SK-N-SH (cell line): ENCODE data around the gene F7. TPM values are rescaled to one million over a fixed set of nuclear protein-coding genes. Genes with fewer than 3 reads are reported as not detected.

ENCODE experiments used
- CTCF ChIA-PET: fragments of 300-600, 350-600 bp; formaldehyde crosslinking; extraction: SDS; loops from one replicate; lab custom pipeline; 2021; lab: Yijun Ruan, JAX
- POLR2A ChIA-PET: fragments of 350-600 bp; sonication (Branson Sonifier 250); formaldehyde crosslinking; extraction: SDS; loops from one replicate; lab custom pipeline; 2020; ENCODE audit warnings: antibody characterized with exemption, inconsistent platforms; lab: Yijun Ruan, JAX
- DNase-seq: peaks from one replicate; pipeline ENCODE4 v3.0.0; 2012
- H2AFZ ChIP-seq: fragments of 200-600 bp; sonication (generic); 2 replicates; pipeline ENCODE4 v1.8.1; 2016; ENCODE audit warnings: antibody characterized with exemption, mild to moderate bottlenecking, low read depth
- H3F3A ChIP-seq: fragments of 200-600 bp; sonication (generic); replicated peaks from 2 replicates; pipeline ENCODE3; 2016; ENCODE audit warnings: antibody characterized with exemption, mild to moderate bottlenecking; ENCODE audit not compliant: insufficient read depth
- H3K27ac ChIP-seq, 2 experiments: fragments of 200-500 bp in 1 of 2; fragments of 200-600 bp in 1 of 2; sonication (Bioruptor generic) in 1 of 2; sonication (generic), shearing (Covaris generic) in 1 of 2; 2 replicates each; pipeline versions ENCODE4 v1.5.1 to v1.6.1; 2014 to 2016; ENCODE audit warnings: low read depth in 2 of 2, inconsistent platforms in 1 of 2, low read length in 1 of 2, mild to moderate bottlenecking in 1 of 2, mixed read lengths in 1 of 2
- H3K27me3 ChIP-seq: fragments of 200-600 bp; sonication (generic), shearing (Covaris generic); 2 replicates; pipeline ENCODE4 v1.6.1; 2016; ENCODE audit warnings: mixed run types; ENCODE audit not compliant: insufficient read depth
- H3K36me3 ChIP-seq, 2 experiments: fragments of 200-500 bp in 1 of 2; fragments of 200-600 bp in 1 of 2; sonication (Bioruptor generic) in 1 of 2; sonication (generic) in 1 of 2; replicated peaks in 1 of 2; 2 replicates each; pipeline versions ENCODE3 to v1.5.1; 2014 to 2016; ENCODE audit warnings: low read length in 1 of 2, mild to moderate bottlenecking in 1 of 2; ENCODE audit not compliant: insufficient read depth in 2 of 2, control insufficient read depth in 1 of 2
- H3K4me1 ChIP-seq, 2 experiments: fragments of 200-500 bp in 1 of 2; fragments of 200-600 bp in 1 of 2; sonication (Bioruptor generic) in 1 of 2; sonication (generic), shearing (Covaris generic) in 1 of 2; 2 replicates each; pipeline versions ENCODE4 v1.5.1 to v1.6.1; 2014 to 2016; ENCODE audit warnings: low read depth in 1 of 2, low read length in 1 of 2, mixed run types in 1 of 2; ENCODE audit not compliant: insufficient read depth in 2 of 2, control insufficient read depth in 1 of 2
- H3K4me2 ChIP-seq: fragments of 200-600 bp; sonication (generic), shearing (Covaris generic); 2 replicates; pipeline ENCODE4 v1.6.1; 2017; ENCODE audit warnings: mixed run types
- H3K4me3 ChIP-seq, 2 experiments: fragments of 200-500 bp in 1 of 2; fragments of 200-600 bp in 1 of 2; sonication (Bioruptor generic) in 1 of 2; sonication (generic), shearing (Covaris generic) in 1 of 2; 2 replicates each; pipeline versions ENCODE4 v1.5.1 to v1.8.1; 2014 to 2016; ENCODE audit warnings: low read depth in 2 of 2, inconsistent platforms in 1 of 2, low read length in 1 of 2, mild to moderate bottlenecking in 1 of 2, mixed read lengths in 1 of 2, moderate library complexity in 1 of 2
- H3K79me2 ChIP-seq: fragments of 200-600 bp; sonication (generic); 2 replicates; pipeline ENCODE4 v1.8.1; 2017; ENCODE audit warnings: mild to moderate bottlenecking; ENCODE audit not compliant: insufficient read depth
- H3K9ac ChIP-seq: fragments of 200-600 bp; sonication (generic); 2 replicates; pipeline ENCODE4 v1.6.1; 2017; ENCODE audit warnings: mixed run types
- H3K9me2 ChIP-seq: fragments of 200-600 bp; sonication (generic); 2 replicates; pipeline ENCODE4 v1.6.1; 2017; ENCODE audit warnings: mixed run types
- H3K9me3 ChIP-seq: fragments of 200-600 bp; sonication (generic); 2 replicates; pipeline ENCODE4 v1.6.1; 2017; ENCODE audit warnings: mixed run types, mild to moderate bottlenecking, moderate library complexity
- H4K20me1 ChIP-seq: fragments of 200-600 bp; sonication (generic); 2 replicates; pipeline ENCODE4 v1.6.1; 2017; ENCODE audit warnings: mild to moderate bottlenecking, mixed run types; ENCODE audit not compliant: insufficient read depth
- CHD2 ChIP-seq: fragments of 150-350 bp; IDR thresholded peaks from 2 replicates; pipeline ENCODE4 v1.6.1; 2018; ENCODE audit warnings: low read length; ENCODE audit not compliant: partially characterized antibody
- ELF1 ChIP-seq: IDR thresholded peaks from 2 replicates; pipeline ENCODE4 v1.4.0; 2012
- FOXM1 ChIP-seq: IDR thresholded peaks from 2 replicates; pipeline ENCODE4 v1.4.0; 2012; ENCODE audit warnings: low read depth, mild to moderate bottlenecking
- MEF2A ChIP-seq: IDR thresholded peaks from 2 replicates; pipeline ENCODE4 v1.4.0; 2012; ENCODE audit warnings: low read depth, borderline replicate concordance
- POLR2AphosphoS5 ChIP-seq: IDR thresholded peaks from 2 replicates; pipeline ENCODE4 v1.6.1; 2012; ENCODE audit warnings: low read depth, low read length
- RAD21 ChIP-seq: IDR thresholded peaks from 2 replicates; pipeline ENCODE4 v1.6.1; 2012; ENCODE audit warnings: mild to moderate bottlenecking, low read length
- RCOR1 ChIP-seq: fragments of 150-350 bp; IDR thresholded peaks from 2 replicates; pipeline ENCODE4 v1.6.1; 2017; ENCODE audit warnings: antibody characterized with exemption, low read length
- RFX5 ChIP-seq: IDR thresholded peaks from 2 replicates; pipeline ENCODE4 v1.6.1; 2012; ENCODE audit warnings: mild to moderate bottlenecking, improper control_type of control experiment, low read length
- SIN3A ChIP-seq: IDR thresholded peaks from 2 replicates; pipeline ENCODE4 v1.6.1; 2012; ENCODE audit warnings: low read depth, mild to moderate bottlenecking, low read length, moderate library complexity, borderline replicate concordance
- SMC3 ChIP-seq: IDR thresholded peaks from 2 replicates; pipeline ENCODE4 v1.6.1; 2012; ENCODE audit warnings: low read depth, low read length, improper control_type of control experiment
- TCF12 ChIP-seq: IDR thresholded peaks from 2 replicates; pipeline ENCODE4 v1.4.0; 2012
- TEAD4 ChIP-seq: IDR thresholded peaks from 2 replicates; pipeline ENCODE4 v1.4.0; 2012; ENCODE audit warnings: mild to moderate bottlenecking, borderline replicate concordance; ENCODE audit not compliant: insufficient read depth
- YY1 ChIP-seq: IDR thresholded peaks from 2 replicates; pipeline ENCODE4 v1.4.0; 2012; ENCODE audit warnings: low read depth, mild to moderate bottlenecking
- WGBS: methylation state at CpG from one replicate; pipeline ENCODE4 v1.1.6; 2017; ENCODE audit warnings: low lambda C conversion rate; 5-methylcytosine and 5-hydroxymethylcytosine counted together
- polyA plus RNA-seq, 3 experiments: library from polyadenylated mRNA; depleted of rRNA; stranded (reverse); fragments of >200 nt; gene quantifications; 2 replicates each; pipeline ENCODE4 v1.2.3, GENCODE V29; 2012
- TF ChIP-seq, protein P1 (sequence below): IDR thresholded peaks from 2 replicates; pipeline ENCODE4; 2012
- TF ChIP-seq, protein P2 (sequence below): IDR thresholded peaks from 2 replicates; pipeline ENCODE4 v1.4.0; 2012; ENCODE audit warnings: low read depth, borderline replicate concordance
- TF ChIP-seq, protein P3 (sequence below): fragments of 200-600 bp; sonication (generic); IDR thresholded peaks from 2 replicates; pipeline ENCODE4 v1.6.1; 2017; ENCODE audit warnings: antibody characterized with exemption, mild to moderate bottlenecking, moderate library complexity
- TF ChIP-seq, protein P4 (sequence below): IDR thresholded peaks from 2 replicates; pipeline ENCODE4 v1.6.1; 2012; ENCODE audit warnings: mild to moderate bottlenecking, low read depth, low read length, moderate library complexity
- TF ChIP-seq, protein P5 (sequence below): fragments of 150-350 bp; IDR thresholded peaks from 2 replicates; pipeline ENCODE4 v1.6.1; 2016; ENCODE audit warnings: mild to moderate bottlenecking, low read depth, low read length

Gene F7
- polyA plus RNA-seq, 1 of the 3 experiments (the other 2 are of a cell fraction): not detected

DNA sequence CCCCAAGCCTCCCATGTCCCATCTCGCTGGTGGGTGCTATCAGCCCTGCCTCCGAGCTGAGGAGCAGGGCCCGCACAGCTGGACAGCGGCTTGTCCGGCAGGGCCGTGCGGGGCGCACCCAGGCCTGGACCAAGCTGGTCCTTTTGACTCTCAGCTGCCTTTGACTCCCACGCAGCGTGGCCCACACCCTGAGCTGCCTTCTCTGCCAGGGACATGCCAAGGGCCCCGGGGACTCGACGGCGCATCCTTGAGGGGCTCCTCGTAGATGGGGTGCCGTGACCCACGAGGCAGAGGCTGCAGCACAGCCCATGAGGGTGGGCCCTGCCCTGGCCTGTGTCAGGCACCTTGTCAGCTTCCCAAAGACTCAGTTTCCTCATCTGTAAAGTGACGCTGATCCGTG, 38.8 kb upstream of the F7 start:
- Histone ChIP-seq H3K4me1 (no peaks in the 10 kb centered on the region), H4K20me1 (no peaks in the 10 kb centered on the region), H3K27me3 (no peaks in the 10 kb centered on the region), H3K9ac (no peak overlapping the region), H3K4me3 (no peak overlapping the region), H3K36me3 (no peaks in the 10 kb centered on the region), H3K9me2 (no peaks in the 10 kb centered on the region), H3F3A (no peaks in the 10 kb centered on the region), H2AFZ (no peak overlapping the region), H3K27ac (no peak overlapping the region), H3K4me2 (no peak overlapping the region), H3K9me3 (no peaks in the 10 kb centered on the region), H3K79me2 (no peaks in the 10 kb centered on the region)
- DNase-seq: no peak
- POLR2A ChIA-PET: no interaction called here
- 68% methylated on average over 4 of the region's 19 CpGs for WGBS
- CTCF ChIA-PET: interaction anchor here (1.4 kb wide), 1 partner anchor 37 kb away, joined by 3 read pairs; no protein-coding TSS in a partner anchor
- TF ChIP-seq FOXM1 (no peak), CHD2 (no peak), POLR2AphosphoS5 (no peak)
- TF ChIP-seq, protein P1, sequence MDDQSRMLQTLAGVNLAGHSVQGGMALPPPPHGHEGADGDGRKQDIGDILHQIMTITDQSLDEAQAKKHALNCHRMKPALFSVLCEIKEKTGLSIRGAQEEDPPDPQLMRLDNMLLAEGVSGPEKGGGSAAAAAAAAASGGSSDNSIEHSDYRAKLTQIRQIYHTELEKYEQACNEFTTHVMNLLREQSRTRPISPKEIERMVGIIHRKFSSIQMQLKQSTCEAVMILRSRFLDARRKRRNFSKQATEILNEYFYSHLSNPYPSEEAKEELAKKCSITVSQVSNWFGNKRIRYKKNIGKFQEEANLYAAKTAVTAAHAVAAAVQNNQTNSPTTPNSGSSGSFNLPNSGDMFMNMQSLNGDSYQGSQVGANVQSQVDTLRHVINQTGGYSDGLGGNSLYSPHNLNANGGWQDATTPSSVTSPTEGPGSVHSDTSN: no peak
- TF ChIP-seq, protein P2, sequence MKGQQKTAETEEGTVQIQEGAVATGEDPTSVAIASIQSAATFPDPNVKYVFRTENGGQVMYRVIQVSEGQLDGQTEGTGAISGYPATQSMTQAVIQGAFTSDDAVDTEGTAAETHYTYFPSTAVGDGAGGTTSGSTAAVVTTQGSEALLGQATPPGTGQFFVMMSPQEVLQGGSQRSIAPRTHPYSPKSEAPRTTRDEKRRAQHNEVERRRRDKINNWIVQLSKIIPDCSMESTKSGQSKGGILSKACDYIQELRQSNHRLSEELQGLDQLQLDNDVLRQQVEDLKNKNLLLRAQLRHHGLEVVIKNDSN: no peak

DNA sequence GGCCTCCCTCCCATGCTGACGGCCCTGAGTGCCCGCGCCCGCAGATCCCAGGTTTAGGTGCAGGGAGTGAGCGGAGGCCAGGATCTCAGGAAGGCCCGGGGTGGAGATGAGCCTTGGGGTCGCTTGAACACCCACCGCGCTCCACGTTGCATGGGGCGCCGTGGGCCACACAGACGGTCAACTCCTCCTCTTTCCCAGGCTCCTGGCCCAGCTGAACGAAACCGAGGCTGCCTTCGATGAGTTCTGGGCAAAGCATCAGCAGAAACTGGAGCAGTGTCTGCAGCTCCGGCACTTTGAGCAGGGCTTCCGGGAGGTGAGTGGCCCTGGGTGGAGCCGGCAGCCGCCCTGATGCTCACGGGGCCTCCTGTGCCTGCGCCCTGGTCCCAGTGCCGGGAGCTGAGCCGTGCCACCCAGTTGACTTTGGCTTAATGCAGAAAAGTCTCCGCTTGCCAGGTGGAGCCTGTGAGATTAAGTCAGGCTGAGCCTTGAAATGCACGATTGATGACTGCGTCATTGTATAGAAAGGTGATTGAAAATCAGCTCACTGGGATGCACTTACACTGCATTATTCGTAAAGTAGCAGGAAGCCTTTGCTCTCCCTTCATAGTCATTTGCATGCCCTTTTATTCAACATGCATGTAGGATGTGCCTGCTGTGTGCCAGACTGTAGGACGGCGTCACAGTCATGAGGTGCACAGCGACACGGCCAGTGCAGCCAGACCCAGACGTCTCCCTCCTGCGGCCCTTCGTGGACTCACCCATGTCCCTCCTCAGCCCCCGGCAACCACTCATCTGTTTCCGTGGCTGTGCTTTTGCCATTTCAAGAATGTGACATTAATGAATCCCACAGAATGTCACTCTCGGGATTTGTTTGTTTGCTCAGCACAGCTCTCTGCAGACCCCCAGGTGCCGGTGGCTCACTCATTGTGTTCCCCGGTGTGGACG, 35.5 kb upstream of the F7 start:
- WGBS: 84% methylated on average over 28 of the region's 41 CpGs
- Histone ChIP-seq H3K79me2 (no peaks in the 10 kb centered on the region), H3F3A (no peaks in the 10 kb centered on the region), H3K4me3 (no peak overlapping the region), H3K9me2 (no peaks in the 10 kb centered on the region), H3K4me1 (no peaks in the 10 kb centered on the region), H3K36me3 (no peaks in the 10 kb centered on the region), H3K27me3 (no peaks in the 10 kb centered on the region), H2AFZ (no peak overlapping the region), H3K9ac (no peak overlapping the region), H3K9me3 (no peaks in the 10 kb centered on the region), H4K20me1 (no peaks in the 10 kb centered on the region), H3K4me2 (no peak overlapping the region), H3K27ac (no peak overlapping the region)
- no peak for DNase-seq
- POLR2A ChIA-PET: no interaction called here
- CTCF ChIA-PET: interaction anchor here (0.6 kb wide), 1 partner anchor 53 kb away, joined by 3 read pairs; the partner anchor contains the start of gene F10
- no peak for TF ChIP-seq POLR2AphosphoS5
- TF ChIP-seq MEF2A: no peak
- no peak for TF ChIP-seq RAD21
- no peak for TF ChIP-seq CHD2
- TF ChIP-seq SIN3A: no peak
- no peak for TF ChIP-seq RFX5
- TF ChIP-seq RCOR1: no peak
- TF ChIP-seq, protein P3, sequence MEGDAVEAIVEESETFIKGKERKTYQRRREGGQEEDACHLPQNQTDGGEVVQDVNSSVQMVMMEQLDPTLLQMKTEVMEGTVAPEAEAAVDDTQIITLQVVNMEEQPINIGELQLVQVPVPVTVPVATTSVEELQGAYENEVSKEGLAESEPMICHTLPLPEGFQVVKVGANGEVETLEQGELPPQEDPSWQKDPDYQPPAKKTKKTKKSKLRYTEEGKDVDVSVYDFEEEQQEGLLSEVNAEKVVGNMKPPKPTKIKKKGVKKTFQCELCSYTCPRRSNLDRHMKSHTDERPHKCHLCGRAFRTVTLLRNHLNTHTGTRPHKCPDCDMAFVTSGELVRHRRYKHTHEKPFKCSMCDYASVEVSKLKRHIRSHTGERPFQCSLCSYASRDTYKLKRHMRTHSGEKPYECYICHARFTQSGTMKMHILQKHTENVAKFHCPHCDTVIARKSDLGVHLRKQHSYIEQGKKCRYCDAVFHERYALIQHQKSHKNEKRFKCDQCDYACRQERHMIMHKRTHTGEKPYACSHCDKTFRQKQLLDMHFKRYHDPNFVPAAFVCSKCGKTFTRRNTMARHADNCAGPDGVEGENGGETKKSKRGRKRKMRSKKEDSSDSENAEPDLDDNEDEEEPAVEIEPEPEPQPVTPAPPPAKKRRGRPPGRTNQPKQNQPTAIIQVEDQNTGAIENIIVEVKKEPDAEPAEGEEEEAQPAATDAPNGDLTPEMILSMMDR: no peak
- no peak for TF ChIP-seq TCF12
- no peak for TF ChIP-seq TEAD4
- no peak for TF ChIP-seq ELF1
- TF ChIP-seq, protein P4, sequence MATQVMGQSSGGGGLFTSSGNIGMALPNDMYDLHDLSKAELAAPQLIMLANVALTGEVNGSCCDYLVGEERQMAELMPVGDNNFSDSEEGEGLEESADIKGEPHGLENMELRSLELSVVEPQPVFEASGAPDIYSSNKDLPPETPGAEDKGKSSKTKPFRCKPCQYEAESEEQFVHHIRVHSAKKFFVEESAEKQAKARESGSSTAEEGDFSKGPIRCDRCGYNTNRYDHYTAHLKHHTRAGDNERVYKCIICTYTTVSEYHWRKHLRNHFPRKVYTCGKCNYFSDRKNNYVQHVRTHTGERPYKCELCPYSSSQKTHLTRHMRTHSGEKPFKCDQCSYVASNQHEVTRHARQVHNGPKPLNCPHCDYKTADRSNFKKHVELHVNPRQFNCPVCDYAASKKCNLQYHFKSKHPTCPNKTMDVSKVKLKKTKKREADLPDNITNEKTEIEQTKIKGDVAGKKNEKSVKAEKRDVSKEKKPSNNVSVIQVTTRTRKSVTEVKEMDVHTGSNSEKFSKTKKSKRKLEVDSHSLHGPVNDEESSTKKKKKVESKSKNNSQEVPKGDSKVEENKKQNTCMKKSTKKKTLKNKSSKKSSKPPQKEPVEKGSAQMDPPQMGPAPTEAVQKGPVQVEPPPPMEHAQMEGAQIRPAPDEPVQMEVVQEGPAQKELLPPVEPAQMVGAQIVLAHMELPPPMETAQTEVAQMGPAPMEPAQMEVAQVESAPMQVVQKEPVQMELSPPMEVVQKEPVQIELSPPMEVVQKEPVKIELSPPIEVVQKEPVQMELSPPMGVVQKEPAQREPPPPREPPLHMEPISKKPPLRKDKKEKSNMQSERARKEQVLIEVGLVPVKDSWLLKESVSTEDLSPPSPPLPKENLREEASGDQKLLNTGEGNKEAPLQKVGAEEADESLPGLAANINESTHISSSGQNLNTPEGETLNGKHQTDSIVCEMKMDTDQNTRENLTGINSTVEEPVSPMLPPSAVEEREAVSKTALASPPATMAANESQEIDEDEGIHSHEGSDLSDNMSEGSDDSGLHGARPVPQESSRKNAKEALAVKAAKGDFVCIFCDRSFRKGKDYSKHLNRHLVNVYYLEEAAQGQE: no peak
- TF ChIP-seq FOXM1: no peak
- TF ChIP-seq, protein P5, sequence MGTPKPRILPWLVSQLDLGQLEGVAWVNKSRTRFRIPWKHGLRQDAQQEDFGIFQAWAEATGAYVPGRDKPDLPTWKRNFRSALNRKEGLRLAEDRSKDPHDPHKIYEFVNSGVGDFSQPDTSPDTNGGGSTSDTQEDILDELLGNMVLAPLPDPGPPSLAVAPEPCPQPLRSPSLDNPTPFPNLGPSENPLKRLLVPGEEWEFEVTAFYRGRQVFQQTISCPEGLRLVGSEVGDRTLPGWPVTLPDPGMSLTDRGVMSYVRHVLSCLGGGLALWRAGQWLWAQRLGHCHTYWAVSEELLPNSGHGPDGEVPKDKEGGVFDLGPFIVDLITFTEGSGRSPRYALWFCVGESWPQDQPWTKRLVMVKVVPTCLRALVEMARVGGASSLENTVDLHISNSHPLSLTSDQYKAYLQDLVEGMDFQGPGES: no peak
- no peak for TF ChIP-seq SMC3
- TF ChIP-seq YY1: no peak
